Caco-2 (cell line): ENCODE results near the gene NT5C3A. TPM values are rescaled to one million over a fixed set of nuclear protein-coding genes. Genes with fewer than 3 reads are reported as not detected.

Experiments
- BruUV-seq: library from RNA; stranded (reverse); fragments of 400-500 nt; replicated peaks from 2 replicates; lab custom pipeline; 2021; lab: Mats Ljungman, UMichigan
- CTCF ChIA-PET: fragments of 300-600 bp; sonication (Branson Sonifier 250); formaldehyde crosslinking; loops from one replicate; lab custom pipeline; 2022; ENCODE audit warnings: antibody characterized with exemption; lab: Charles Lee
- POLR2A ChIA-PET: fragments of 300-600 bp; sonication (Branson Sonifier 250); formaldehyde crosslinking; loops from one replicate; lab custom pipeline; 2022; ENCODE audit warnings: antibody characterized with exemption; lab: Charles Lee
- DNase-seq, 2 experiments: peaks; one replicate each; pipeline versions ENCODE4 v3.0.0 to v3.0.0-alpha.2; 2020 to 2022
- H3K27me3 ChIP-seq: replicated peaks from 2 replicates; pipeline ENCODE4 v1.6.0; 2011; ENCODE audit warnings: low read length; ENCODE audit not compliant: control insufficient read depth, insufficient read depth
- H3K36me3 ChIP-seq: 2 replicates; pipeline ENCODE4 v1.5.1; 2011; ENCODE audit warnings: low read length; ENCODE audit not compliant: control insufficient read depth, insufficient read depth
- H3K4me1 ChIP-seq: fragments of 250-450 bp; sonication (Bioruptor Pico); 2 replicates; pipeline ENCODE4 v1.5.1; 2020; ENCODE audit warnings: mild to moderate bottlenecking
- H3K4me3 ChIP-seq: 2 replicates; pipeline ENCODE4 v1.5.1; 2011; ENCODE audit warnings: low read depth, mild to moderate bottlenecking, control low read depth, low read length
- H3K9me3 ChIP-seq: fragments of 250-450 bp; sonication (Bioruptor Pico); 2 replicates; pipeline ENCODE4 v1.5.1; 2020; ENCODE audit warnings: mild to moderate bottlenecking, moderate library complexity
- H3K27ac Mint-ChIP-seq: one replicate; pipeline ENCODE4 v1.8.0; 2022; ENCODE audit warnings: mixed read lengths; ENCODE audit not compliant: unreplicated experiment
- H3K27me3 Mint-ChIP-seq: one replicate; pipeline ENCODE4 v1.8.0; 2022; ENCODE audit warnings: mixed read lengths; ENCODE audit not compliant: insufficient read depth, unreplicated experiment
- H3K36me3 Mint-ChIP-seq: one replicate; pipeline ENCODE4 v1.8.0; 2022; ENCODE audit warnings: mild to moderate bottlenecking, mixed read lengths; ENCODE audit not compliant: insufficient read depth, unreplicated experiment
- H3K4me1 Mint-ChIP-seq: one replicate; pipeline ENCODE4 v1.8.0; 2022; ENCODE audit warnings: low read depth, mixed read lengths; ENCODE audit not compliant: unreplicated experiment
- H3K4me3 Mint-ChIP-seq: one replicate; pipeline ENCODE4 v1.8.0; 2022; ENCODE audit warnings: mild to moderate bottlenecking, moderate library complexity, mixed read lengths; ENCODE audit not compliant: unreplicated experiment
- H3K9me3 Mint-ChIP-seq: one replicate; pipeline ENCODE4 v1.8.0; 2022; ENCODE audit warnings: mixed read lengths; ENCODE audit not compliant: unreplicated experiment
- intact Hi-C: fragments of 100-400 bp; cut with micrococcal nuclease; formaldehyde crosslinking; loops from one replicate; pipeline ENCODE4 v1.10.0; 2022; ENCODE audit not compliant: unreplicated experiment
- total RNA-seq: library from RNA; stranded (reverse); gene quantifications from 2 replicates; pipeline ENCODE4 v1.2.3, GENCODE V29; 2022
- TF ChIP-seq, protein P1 (sequence below), 2 experiments: fragments of 200-600 bp in 1 of 2; IDR thresholded peaks; 1 replicate in 1 of 2; 2 replicates in 1 of 2; pipeline versions ENCODE4 v1.5.1 to v1.8.0; 2011 to 2022; ENCODE audit warnings: antibody characterized with exemption in 1 of 2, control low read depth in 1 of 2, inconsistent platforms in 1 of 2, low read depth in 1 of 2, low read length in 1 of 2, mild to moderate bottlenecking in 1 of 2, moderate library complexity in 1 of 2; ENCODE audit not compliant: insufficient read depth in 1 of 2, severe bottlenecking in 1 of 2, unreplicated experiment in 1 of 2

The NT5C3A gene
- total RNA-seq, 1 experiment from 2014 or later = 32.6 TPM

DNA sequence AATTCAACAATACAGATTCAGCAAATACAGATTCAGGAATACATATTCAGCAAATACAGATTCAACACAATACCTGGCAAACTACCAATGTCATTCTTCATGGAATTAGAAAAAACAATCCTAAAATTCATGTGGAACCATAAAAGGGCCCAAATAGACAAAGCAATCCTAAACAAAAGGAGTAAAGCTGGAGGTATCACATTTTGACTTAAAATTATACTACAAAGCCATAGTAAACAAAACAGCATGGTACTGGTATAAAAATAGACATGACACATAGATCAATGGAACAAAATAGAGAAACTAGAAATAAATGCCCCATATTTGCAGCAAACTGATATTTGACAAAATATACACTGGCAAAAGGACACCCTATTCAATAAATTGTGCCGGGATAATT is 3.4 kb upstream of the NT5C3A start:
- POLR2A ChIA-PET = no interaction called here
- peaks cover 14% of the 10 kb centered on the region for H3K36me3 Mint-ChIP-seq
- CTCF ChIA-PET = no interaction called here
- no peak overlapping the region for H3K4me3 Mint-ChIP-seq
- DNase-seq = no peak
- Histone ChIP-seq H3K4me3 (no peak overlapping the region), H3K9me3 (peaks cover 18% of the 10 kb centered on the region), H3K36me3 (no peaks in the 10 kb centered on the region), H3K4me1 (0 out of 2 replicates have a peak, but pooled peaks cover under 1% of the 10 kb centered on the region), H3K27me3 (no peaks in the 10 kb centered on the region)
- H3K9me3 Mint-ChIP-seq = peaks cover 35% of the 10 kb centered on the region
- no peak overlapping the region for H3K27ac Mint-ChIP-seq
- TF ChIP-seq, protein P1, sequence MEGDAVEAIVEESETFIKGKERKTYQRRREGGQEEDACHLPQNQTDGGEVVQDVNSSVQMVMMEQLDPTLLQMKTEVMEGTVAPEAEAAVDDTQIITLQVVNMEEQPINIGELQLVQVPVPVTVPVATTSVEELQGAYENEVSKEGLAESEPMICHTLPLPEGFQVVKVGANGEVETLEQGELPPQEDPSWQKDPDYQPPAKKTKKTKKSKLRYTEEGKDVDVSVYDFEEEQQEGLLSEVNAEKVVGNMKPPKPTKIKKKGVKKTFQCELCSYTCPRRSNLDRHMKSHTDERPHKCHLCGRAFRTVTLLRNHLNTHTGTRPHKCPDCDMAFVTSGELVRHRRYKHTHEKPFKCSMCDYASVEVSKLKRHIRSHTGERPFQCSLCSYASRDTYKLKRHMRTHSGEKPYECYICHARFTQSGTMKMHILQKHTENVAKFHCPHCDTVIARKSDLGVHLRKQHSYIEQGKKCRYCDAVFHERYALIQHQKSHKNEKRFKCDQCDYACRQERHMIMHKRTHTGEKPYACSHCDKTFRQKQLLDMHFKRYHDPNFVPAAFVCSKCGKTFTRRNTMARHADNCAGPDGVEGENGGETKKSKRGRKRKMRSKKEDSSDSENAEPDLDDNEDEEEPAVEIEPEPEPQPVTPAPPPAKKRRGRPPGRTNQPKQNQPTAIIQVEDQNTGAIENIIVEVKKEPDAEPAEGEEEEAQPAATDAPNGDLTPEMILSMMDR (IDR thresholded peaks at IDR 0.05; ENCODE audit: insufficient read depth in 1 of 2, low read depth in 1 of 2, low read length in 1 of 2, severe bottlenecking in 1 of 2, unreplicated experiment in 1 of 2) = no peak
- intact Hi-C loops = no loop called here
- BruUV-seq = no TSS peak
- no peaks in the 10 kb centered on the region for H3K27me3 Mint-ChIP-seq
- no peaks in the 10 kb centered on the region for H3K4me1 Mint-ChIP-seq

DNA sequence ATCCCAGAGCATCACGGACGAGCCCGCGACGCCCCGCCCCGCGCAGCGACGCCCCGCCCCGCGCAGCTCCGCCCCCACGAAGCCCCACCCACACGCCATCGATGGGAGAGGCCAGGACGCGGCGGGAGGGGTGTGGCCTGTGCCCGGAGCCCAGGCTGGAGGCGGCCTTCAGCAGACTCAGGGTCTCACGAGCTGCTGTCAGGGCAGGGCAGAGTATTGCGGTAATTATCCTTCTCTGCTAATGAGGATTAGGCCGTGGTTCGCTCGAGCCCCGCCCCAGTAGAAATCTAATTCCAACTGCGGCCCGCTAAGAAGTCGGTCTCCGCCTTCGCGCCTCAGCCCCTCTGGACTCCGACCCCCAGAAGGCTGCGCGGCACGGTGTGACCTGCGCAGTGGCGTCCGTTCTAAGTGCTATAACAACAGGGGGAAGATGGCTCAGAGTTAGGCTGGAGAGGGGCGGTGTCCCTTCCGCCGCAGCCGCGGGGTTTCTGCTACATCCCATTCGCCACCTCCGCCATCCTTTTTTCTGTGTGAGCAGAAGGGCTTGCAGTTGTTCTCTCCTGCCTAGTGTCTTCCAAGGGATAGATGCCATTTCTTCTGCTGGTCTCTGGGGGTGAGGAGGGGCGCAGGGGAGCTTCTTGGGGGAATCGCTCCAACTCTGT is 337 bp upstream of the NT5C3A start:
- H3K4me3 ChIP-seq = peak overlapping the region; percentile 91
- peaks cover 14% of the 10 kb centered on the region for H3K36me3 Mint-ChIP-seq
- TF ChIP-seq, protein P1 (IDR thresholded peaks at IDR 0.05; ENCODE audit: insufficient read depth in 1 of 2, low read depth in 1 of 2, low read length in 1 of 2, severe bottlenecking in 1 of 2, unreplicated experiment in 1 of 2) = no peak
- no peaks in the 10 kb centered on the region for H3K36me3 ChIP-seq
- no TSS peak for BruUV-seq
- H3K4me1 Mint-ChIP-seq = peaks cover 7% of the 10 kb centered on the region
- peak; percentile 94 for DNase-seq
- no peaks in the 10 kb centered on the region for H3K9me3 ChIP-seq
- ChIA-PET POLR2A (interaction anchor here (1.1 to 1.4 kb wide), 2 partner anchors 105 to 216 kb away, joined by 3 to 13 read pairs; partner anchors contain the start of gene FKBP9), CTCF (interaction anchor here (0.6 to 2.2 kb wide), 4 partner anchors 19 to 216 kb away, joined by 3 to 14 read pairs (median 5); partner anchors contain the start of genes FKBP9 and RP9)
- intact Hi-C loops = loop anchor here (1.0 to 5.0 kb wide), 4 partner anchors 19 to 106 kb away; partner anchors contain the start of genes BBS9, FKBP9 and RP9
- 0 out of 2 replicates have a peak, but pooled peaks cover 5% of the 10 kb centered on the region for H3K4me1 ChIP-seq
- peaks cover 19% of the 10 kb centered on the region for H3K9me3 Mint-ChIP-seq
- H3K27ac Mint-ChIP-seq = peak overlapping the region; percentile 87
- no peaks in the 10 kb centered on the region for H3K27me3 ChIP-seq
- no peaks in the 10 kb centered on the region for H3K27me3 Mint-ChIP-seq
- H3K4me3 Mint-ChIP-seq = peak overlapping the region; percentile 97

DNA sequence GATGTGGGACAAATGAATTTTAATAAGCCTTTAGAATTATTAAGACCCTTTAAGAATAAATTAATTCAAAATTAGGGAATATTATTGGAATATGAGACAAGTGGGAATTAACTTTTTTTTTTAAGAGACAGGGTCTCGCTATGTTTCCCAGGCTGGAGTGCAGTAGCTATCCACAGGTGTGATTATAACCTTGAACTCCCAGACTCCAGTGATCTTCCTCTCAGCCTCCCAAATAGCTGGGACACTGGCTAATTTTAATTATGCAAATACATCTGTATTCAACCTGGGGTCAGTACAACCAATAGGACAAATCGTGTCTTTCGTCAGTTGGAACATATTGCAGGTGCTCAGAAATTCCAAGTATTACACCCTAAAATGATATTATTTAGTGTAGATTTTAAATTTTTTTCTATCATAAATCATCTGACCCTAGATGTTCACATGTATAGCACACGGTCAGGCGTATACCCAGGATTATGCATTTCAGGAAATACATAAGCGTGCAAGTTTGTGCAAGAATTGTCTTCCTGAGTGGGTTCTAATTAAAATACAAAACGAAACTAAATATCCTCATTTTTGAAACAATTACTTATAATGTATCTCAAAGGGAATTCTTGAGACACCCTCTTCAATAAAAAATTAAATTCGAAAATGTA is 1.2 kb downstream of the NT5C3A start:
- H3K36me3 Mint-ChIP-seq = peaks cover 14% of the 10 kb centered on the region
- H3K27ac Mint-ChIP-seq = peak overlapping the region; percentile 87
- peak overlapping the region; percentile 97 for H3K4me3 Mint-ChIP-seq
- H3K27me3 Mint-ChIP-seq = no peaks in the 10 kb centered on the region
- CTCF ChIA-PET = interaction anchor here (2.2 kb wide), 1 partner anchor 215 kb away, joined by 6 read pairs; no protein-coding TSS in a partner anchor
- TSS peak; percentile 42 for BruUV-seq
- peaks cover 7% of the 10 kb centered on the region for H3K4me1 Mint-ChIP-seq
- peaks cover 16% of the 10 kb centered on the region for H3K9me3 Mint-ChIP-seq
- TF ChIP-seq, protein P1 (IDR thresholded peaks at IDR 0.05; ENCODE audit: insufficient read depth in 1 of 2, low read depth in 1 of 2, low read length in 1 of 2, severe bottlenecking in 1 of 2, unreplicated experiment in 1 of 2) = no peak
- no peak for DNase-seq
- peak overlapping the region; percentile 91 for H3K4me3 ChIP-seq
- no peaks in the 10 kb centered on the region for H3K27me3 ChIP-seq
- no peaks in the 10 kb centered on the region for H3K36me3 ChIP-seq
- H3K9me3 ChIP-seq = no peaks in the 10 kb centered on the region
- H3K4me1 ChIP-seq = 0 out of 2 replicates have a peak, but pooled peaks cover 5% of the 10 kb centered on the region
- intact Hi-C loops = loop anchor here (5.0 kb wide), 1 partner anchor 66 kb away; the partner anchor contains the start of gene BBS9
- POLR2A ChIA-PET = interaction anchor here (0.6 kb wide), 1 partner anchor 9 kb away, joined by 4 read pairs; no protein-coding TSS in a partner anchor
